Gastroesophageal sphincter (tissue), 3 donors: ENCODE data around the gene NCOA3.

Experiments
- POLR2A ChIP-seq, 2 donors: fragments of 450-650 bp; IDR thresholded peaks; one replicate each; pipeline ENCODE4 v1.6.1; 2017; ENCODE audit warnings: antibody characterized with exemption in 2 of 2, mild to moderate bottlenecking in 2 of 2, moderate library complexity in 1 of 2
- POLR2AphosphoS5 ChIP-seq: sonication (generic); formaldehyde crosslinking; IDR thresholded peaks from one replicate; pipeline ENCODE4 v1.6.1; 2017; ENCODE audit warnings: antibody characterized with exemption
- TF ChIP-seq, protein P1 (sequence below), 4 experiments: fragments of 200-600 bp in 2 of 4; fragments of 450-650 bp in 2 of 4; sonication (generic) in 1 of 4; IDR thresholded peaks; one replicate each; pipeline ENCODE4 v1.5.1; 2017 to 2019; ENCODE audit warnings: antibody characterized with exemption in 4 of 4, mild to moderate bottlenecking in 2 of 4, moderate library complexity in 2 of 4

DNA sequence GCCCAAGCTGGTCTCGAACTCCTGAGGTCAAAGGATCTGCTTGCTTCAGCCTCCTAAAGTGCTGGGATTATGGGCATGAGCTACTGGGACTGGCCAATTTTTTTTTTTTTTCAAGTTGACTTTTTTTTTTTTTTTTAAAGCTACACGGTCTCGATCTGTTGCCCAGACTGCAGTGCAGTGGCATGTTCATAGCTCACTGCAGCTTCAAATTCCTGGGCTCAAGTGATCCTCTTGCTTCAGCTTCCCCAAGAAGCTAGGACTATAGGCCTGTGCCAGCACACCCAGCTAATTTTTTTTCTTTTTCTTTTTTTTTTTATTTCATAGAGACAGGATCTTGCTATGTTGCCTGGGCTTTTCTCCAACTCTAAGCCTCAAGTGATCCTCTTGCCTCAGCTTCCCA lies 59.5 kb downstream of the NCOA3 start:
- TF ChIP-seq, protein P1, sequence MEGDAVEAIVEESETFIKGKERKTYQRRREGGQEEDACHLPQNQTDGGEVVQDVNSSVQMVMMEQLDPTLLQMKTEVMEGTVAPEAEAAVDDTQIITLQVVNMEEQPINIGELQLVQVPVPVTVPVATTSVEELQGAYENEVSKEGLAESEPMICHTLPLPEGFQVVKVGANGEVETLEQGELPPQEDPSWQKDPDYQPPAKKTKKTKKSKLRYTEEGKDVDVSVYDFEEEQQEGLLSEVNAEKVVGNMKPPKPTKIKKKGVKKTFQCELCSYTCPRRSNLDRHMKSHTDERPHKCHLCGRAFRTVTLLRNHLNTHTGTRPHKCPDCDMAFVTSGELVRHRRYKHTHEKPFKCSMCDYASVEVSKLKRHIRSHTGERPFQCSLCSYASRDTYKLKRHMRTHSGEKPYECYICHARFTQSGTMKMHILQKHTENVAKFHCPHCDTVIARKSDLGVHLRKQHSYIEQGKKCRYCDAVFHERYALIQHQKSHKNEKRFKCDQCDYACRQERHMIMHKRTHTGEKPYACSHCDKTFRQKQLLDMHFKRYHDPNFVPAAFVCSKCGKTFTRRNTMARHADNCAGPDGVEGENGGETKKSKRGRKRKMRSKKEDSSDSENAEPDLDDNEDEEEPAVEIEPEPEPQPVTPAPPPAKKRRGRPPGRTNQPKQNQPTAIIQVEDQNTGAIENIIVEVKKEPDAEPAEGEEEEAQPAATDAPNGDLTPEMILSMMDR (IDR thresholded peaks at IDR 0.05): no peak
- TF ChIP-seq POLR2A (IDR thresholded peaks at IDR 0.05) (no peak), POLR2AphosphoS5 (no peak)
